ENCODE results near the gene CYP2W1. TPM values are rescaled to one million over a fixed set of nuclear protein-coding genes. Genes with fewer than 3 reads are reported as not detected.
"Not testable (repeated sequence)": the region's sequence is repeated elsewhere in the genome, so short reads cannot be mapped to it uniquely, and the experiment has no call there.

The CYP2W1 gene
- total RNA-seq, 1 experiment from 2014 or later = not detected

- peak; percentile 91 for DNase-seq (ENCODE audit: low read depth)
These were observed 45.2 kb downstream of the CYP2W1 start for GRCh38 chr7:1028044-1028770.

- DNase-seq (ENCODE audit: low read depth) = peak; percentile 96
These were observed 46.0 kb downstream of the CYP2W1 start for GRCh38 chr7:1028775-1029636.

DNA sequence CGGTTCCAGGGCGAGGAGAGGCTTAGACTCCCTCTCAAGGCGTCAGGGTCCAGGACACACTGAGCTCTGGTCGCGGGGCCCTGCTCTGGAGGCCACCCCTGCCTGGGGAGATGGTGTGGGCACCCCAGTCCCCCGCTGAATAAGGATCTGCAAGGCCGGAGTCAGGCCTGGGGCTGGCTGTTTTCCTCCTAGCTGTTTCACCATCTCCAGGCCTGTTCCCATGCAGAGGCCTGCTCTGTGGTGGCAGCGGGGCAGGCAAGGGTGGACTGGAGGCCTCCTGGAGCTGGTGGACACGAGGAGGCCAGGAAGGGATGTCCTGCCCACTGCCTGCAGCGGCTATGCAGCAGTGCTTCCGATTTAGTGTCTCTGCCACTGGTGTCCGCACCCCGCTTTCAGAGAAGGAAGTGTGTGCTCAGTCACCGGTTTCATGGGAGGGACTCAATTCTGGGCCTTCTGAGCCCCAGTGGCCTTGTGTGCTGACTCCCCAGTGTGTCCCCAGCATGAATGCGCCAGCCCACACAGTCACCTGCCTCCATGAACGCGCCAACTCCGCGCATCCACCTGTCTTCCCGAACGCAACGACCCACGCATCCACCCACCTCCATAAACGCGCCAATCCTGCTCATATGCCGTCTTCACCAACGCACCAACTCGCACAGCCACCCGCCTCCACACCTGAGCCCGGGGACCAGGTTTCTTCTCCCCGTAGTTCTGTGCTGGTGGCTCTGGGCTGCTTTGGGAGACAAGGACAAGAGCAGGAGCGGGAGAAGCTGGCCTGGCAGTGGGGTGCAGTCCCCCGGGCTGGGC, 46.9 kb downstream of the CYP2W1 start:
- DNase-seq (ENCODE audit: low read depth) = no peak

GRCh38 chr7:1030444-1031070, 47.6 kb downstream of the CYP2W1 start:
- no peak for DNase-seq (ENCODE audit: low read depth)

- DNase-seq (ENCODE audit: low read depth) = no peak
These were observed 48.9 kb downstream of the CYP2W1 start for GRCh38 chr7:1031716-1032455.

DNA sequence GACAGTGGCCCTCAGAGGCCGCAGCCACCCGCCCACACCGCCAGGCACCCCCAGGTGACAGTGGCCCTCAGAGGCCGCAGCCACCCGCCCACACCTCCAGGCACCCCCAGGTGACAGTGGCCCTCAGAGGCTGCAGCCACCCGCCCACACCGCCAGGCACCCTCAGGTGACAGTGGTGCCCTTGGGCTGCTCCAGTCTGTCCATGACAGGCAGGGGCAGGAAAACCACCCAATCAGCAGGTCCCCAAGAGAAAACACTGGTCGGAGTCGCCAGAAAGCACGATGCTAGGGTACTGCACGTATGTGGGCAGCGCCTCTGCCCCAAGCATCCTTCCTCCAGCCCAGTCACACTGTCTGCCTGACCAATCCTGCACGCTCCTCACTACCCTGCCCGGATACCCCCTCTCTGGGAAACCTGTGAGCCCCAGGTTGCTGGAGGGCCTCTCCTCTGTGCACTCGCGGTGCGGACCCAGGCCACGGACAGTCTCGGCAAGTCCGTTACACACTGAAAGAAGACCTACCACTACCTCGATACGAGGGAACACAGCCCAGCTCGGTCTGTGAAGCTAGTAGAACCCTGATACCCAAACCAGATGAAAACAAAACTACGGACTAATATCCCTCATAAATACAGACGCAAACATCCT, 49.7 kb downstream of the CYP2W1 start:
- no peak for DNase-seq (ENCODE audit: low read depth)

DNA sequence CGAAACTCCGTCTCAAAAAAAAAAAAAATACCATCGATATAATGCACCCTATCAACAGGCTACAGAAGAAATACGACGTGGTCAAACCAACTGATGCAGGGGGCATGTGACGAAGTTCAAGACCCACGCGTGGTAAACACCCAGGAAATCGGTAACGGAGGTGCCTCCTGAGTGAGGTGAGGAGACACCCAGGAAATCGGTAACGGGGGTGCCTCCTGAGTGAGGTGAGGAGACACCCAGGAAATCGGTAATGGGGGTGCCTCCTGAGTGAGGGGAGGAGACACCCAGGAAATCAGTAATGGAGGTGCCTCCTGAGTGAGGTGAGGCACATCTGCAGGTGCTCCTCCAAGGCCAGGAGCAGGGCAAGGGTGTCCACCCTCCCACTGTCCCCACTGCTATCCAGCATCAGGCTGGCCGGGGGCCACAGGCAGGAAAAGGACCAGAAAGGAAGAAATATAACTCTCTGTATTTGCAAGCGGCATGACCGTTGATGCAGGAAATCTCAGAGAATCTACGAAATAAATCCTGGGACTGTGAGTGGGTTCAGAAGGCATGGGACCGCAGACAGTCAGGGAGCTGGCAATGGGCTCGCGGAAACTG, 50.7 kb downstream of the CYP2W1 start:
- no peak for DNase-seq (ENCODE audit: low read depth)

DNA sequence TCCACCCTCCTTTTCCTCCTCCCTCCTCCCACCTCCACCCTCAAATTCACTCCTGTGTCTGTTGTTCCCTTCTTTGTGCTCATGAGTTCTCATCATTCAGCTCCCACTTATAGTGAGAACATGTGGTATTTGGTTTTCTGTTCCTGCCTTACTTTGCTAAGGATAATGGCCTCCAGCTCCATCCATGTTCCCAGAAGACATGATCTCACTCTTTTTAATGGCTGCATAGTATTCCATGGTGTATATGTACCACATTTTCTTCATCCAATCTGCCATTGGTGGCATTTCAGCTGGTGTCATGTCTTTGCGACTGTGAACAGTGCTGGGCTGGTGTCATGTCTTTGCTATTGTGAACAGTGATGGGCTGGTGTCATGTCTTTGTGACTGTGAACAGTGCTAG, 51.8 kb downstream of the CYP2W1 start:
- not testable (repeated sequence) for DNase-seq (ENCODE audit: low read depth)

DNA sequence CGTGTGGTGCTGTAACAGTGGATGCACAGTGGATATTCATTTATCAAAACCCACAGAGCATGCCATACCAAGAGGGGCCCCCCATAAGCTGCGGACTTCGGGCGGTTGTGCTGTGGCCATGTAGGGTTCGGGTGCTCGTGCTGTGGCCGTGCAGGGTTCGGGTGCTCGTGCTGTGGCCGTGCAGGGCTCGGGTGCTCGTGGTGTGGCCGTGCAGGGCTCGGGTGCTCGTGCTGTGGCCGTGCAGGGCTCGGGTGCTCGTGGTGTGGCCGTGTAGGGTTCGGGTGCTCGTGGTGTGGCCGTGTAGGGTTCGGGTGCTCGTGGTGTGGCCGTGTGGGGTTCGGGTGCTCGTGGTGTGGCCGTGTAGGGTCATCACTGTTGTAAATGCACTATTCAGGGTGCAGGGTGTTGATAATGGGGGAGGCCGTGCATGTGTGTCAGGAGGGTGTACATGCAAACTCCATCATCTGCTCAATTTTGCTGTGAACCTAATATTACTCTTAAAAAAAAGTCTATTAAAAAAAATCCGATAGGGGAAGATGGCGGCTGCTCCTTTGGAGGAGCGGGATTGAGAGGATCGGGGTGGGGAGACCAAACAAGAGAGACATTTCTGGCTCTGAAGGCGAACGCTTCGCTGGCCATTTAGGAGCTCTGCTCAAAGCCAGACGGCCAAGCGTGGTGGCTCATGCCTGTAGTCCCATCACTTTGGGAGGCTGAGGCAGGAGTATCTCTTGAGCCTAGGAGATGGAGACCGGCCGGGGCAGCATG, 53.4 kb downstream of the CYP2W1 start:
- not testable (repeated sequence) for DNase-seq (ENCODE audit: low read depth)

Other genes with a start within 250 kb of the CYP2W1 start
- gene SUN1, start 150.7 kb upstream of the CYP2W1 start, total RNA-seq (2014; rRNA removed; shearing (Covaris generic)) = 67.6 and 89.9 TPM in 2 replicates
- 22.4 and 24.6 TPM in 2 replicates for gene GET4, start 106.6 kb upstream of the CYP2W1 start, total RNA-seq (2014; rRNA removed; shearing (Covaris generic))
- gene ADAP1, start 28.5 kb upstream of the CYP2W1 start, total RNA-seq (2014; rRNA removed; shearing (Covaris generic)) = 1.6 and 1.8 TPM in 2 replicates
- 6.8 and 7.1 TPM in 2 replicates for gene COX19, start 7.6 kb upstream of the CYP2W1 start, total RNA-seq (2014; rRNA removed; shearing (Covaris generic))
- 1.7 and 5.0 TPM in 2 replicates for gene GPR146, start 61.4 kb downstream of the CYP2W1 start, total RNA-seq (2014; rRNA removed; shearing (Covaris generic))
- gene GPER1, start 104.9 kb downstream of the CYP2W1 start, total RNA-seq (2014; rRNA removed; shearing (Covaris generic)) = 0.39 and 0.84 TPM in 2 replicates
- gene ZFAND2A, start 177.0 kb downstream of the CYP2W1 start, total RNA-seq (2014; rRNA removed; shearing (Covaris generic)) = 33.0 and 34.9 TPM in 2 replicates
- gene UNCX, start 249.7 kb downstream of the CYP2W1 start, total RNA-seq (2014; rRNA removed; shearing (Covaris generic)) = not detected in 2 replicates

Data from RPMI7951 (cell line).